SK-N-SH (cell line): Measurements from ENCODE around the gene DLL4. TPM values are rescaled to one million over a fixed set of nuclear protein-coding genes. Genes with fewer than 3 reads are reported as not detected.

Experiments used
- CTCF ChIA-PET: fragments of 300-600, 350-600 bp; formaldehyde crosslinking; extraction: SDS; loops from one replicate; lab custom pipeline; 2021; lab: Yijun Ruan, JAX
- POLR2A ChIA-PET: fragments of 350-600 bp; sonication (Branson Sonifier 250); formaldehyde crosslinking; extraction: SDS; loops from one replicate; lab custom pipeline; 2020; ENCODE audit warnings: antibody characterized with exemption, inconsistent platforms; lab: Yijun Ruan, JAX
- DNase-seq: peaks from one replicate; pipeline ENCODE4 v3.0.0; 2012
- H2AFZ ChIP-seq: fragments of 200-600 bp; sonication (generic); 2 replicates; pipeline ENCODE4 v1.8.1; 2016; ENCODE audit warnings: antibody characterized with exemption, mild to moderate bottlenecking, low read depth
- H3F3A ChIP-seq: fragments of 200-600 bp; sonication (generic); replicated peaks from 2 replicates; pipeline ENCODE3; 2016; ENCODE audit warnings: antibody characterized with exemption, mild to moderate bottlenecking; ENCODE audit not compliant: insufficient read depth
- H3K27ac ChIP-seq, 2 experiments: fragments of 200-500 bp in 1 of 2; fragments of 200-600 bp in 1 of 2; sonication (Bioruptor generic) in 1 of 2; sonication (generic), shearing (Covaris generic) in 1 of 2; 2 replicates each; pipeline versions ENCODE4 v1.5.1 to v1.6.1; 2014 to 2016; ENCODE audit warnings: low read depth in 2 of 2, inconsistent platforms in 1 of 2, low read length in 1 of 2, mild to moderate bottlenecking in 1 of 2, mixed read lengths in 1 of 2
- H3K27me3 ChIP-seq: fragments of 200-600 bp; sonication (generic), shearing (Covaris generic); 2 replicates; pipeline ENCODE4 v1.6.1; 2016; ENCODE audit warnings: mixed run types; ENCODE audit not compliant: insufficient read depth
- H3K36me3 ChIP-seq, 2 experiments: fragments of 200-500 bp in 1 of 2; fragments of 200-600 bp in 1 of 2; sonication (Bioruptor generic) in 1 of 2; sonication (generic) in 1 of 2; replicated peaks in 1 of 2; 2 replicates each; pipeline versions ENCODE3 to v1.5.1; 2014 to 2016; ENCODE audit warnings: low read length in 1 of 2, mild to moderate bottlenecking in 1 of 2; ENCODE audit not compliant: insufficient read depth in 2 of 2, control insufficient read depth in 1 of 2
- H3K4me1 ChIP-seq, 2 experiments: fragments of 200-500 bp in 1 of 2; fragments of 200-600 bp in 1 of 2; sonication (Bioruptor generic) in 1 of 2; sonication (generic), shearing (Covaris generic) in 1 of 2; 2 replicates each; pipeline versions ENCODE4 v1.5.1 to v1.6.1; 2014 to 2016; ENCODE audit warnings: low read depth in 1 of 2, low read length in 1 of 2, mixed run types in 1 of 2; ENCODE audit not compliant: insufficient read depth in 2 of 2, control insufficient read depth in 1 of 2
- H3K4me2 ChIP-seq: fragments of 200-600 bp; sonication (generic), shearing (Covaris generic); 2 replicates; pipeline ENCODE4 v1.6.1; 2017; ENCODE audit warnings: mixed run types
- H3K4me3 ChIP-seq, 2 experiments: fragments of 200-500 bp in 1 of 2; fragments of 200-600 bp in 1 of 2; sonication (Bioruptor generic) in 1 of 2; sonication (generic), shearing (Covaris generic) in 1 of 2; 2 replicates each; pipeline versions ENCODE4 v1.5.1 to v1.8.1; 2014 to 2016; ENCODE audit warnings: low read depth in 2 of 2, inconsistent platforms in 1 of 2, low read length in 1 of 2, mild to moderate bottlenecking in 1 of 2, mixed read lengths in 1 of 2, moderate library complexity in 1 of 2
- H3K79me2 ChIP-seq: fragments of 200-600 bp; sonication (generic); 2 replicates; pipeline ENCODE4 v1.8.1; 2017; ENCODE audit warnings: mild to moderate bottlenecking; ENCODE audit not compliant: insufficient read depth
- H3K9ac ChIP-seq: fragments of 200-600 bp; sonication (generic); 2 replicates; pipeline ENCODE4 v1.6.1; 2017; ENCODE audit warnings: mixed run types
- H3K9me2 ChIP-seq: fragments of 200-600 bp; sonication (generic); 2 replicates; pipeline ENCODE4 v1.6.1; 2017; ENCODE audit warnings: mixed run types
- H3K9me3 ChIP-seq: fragments of 200-600 bp; sonication (generic); 2 replicates; pipeline ENCODE4 v1.6.1; 2017; ENCODE audit warnings: mixed run types, mild to moderate bottlenecking, moderate library complexity
- H4K20me1 ChIP-seq: fragments of 200-600 bp; sonication (generic); 2 replicates; pipeline ENCODE4 v1.6.1; 2017; ENCODE audit warnings: mild to moderate bottlenecking, mixed run types; ENCODE audit not compliant: insufficient read depth
- CHD2 ChIP-seq: fragments of 150-350 bp; IDR thresholded peaks from 2 replicates; pipeline ENCODE4 v1.6.1; 2018; ENCODE audit warnings: low read length; ENCODE audit not compliant: partially characterized antibody
- ELF1 ChIP-seq: IDR thresholded peaks from 2 replicates; pipeline ENCODE4 v1.4.0; 2012
- EP300 ChIP-seq, 2 experiments: IDR thresholded peaks; 2 replicates each; pipeline versions ENCODE4 v1.4.0 to v1.6.1; 2012; ENCODE audit warnings: borderline replicate concordance in 1 of 2, low read depth in 1 of 2, low read length in 1 of 2
- FOSL2 ChIP-seq: IDR thresholded peaks from 2 replicates; pipeline ENCODE4 v1.4.0; 2012; ENCODE audit warnings: low read depth, mild to moderate bottlenecking, moderate library complexity, borderline replicate concordance
- FOXJ3 ChIP-seq: sonication (generic); formaldehyde crosslinking; IDR thresholded peaks from 2 replicates; pipeline ENCODE4 v1.5.1; 2020; ENCODE audit warnings: mild to moderate bottlenecking, missing genetic modification reagents
- IRF3 ChIP-seq: fragments of 150-350 bp; IDR thresholded peaks from 2 replicates; pipeline ENCODE4 v1.6.1; 2016; ENCODE audit warnings: mild to moderate bottlenecking, low read depth, low read length
- MAX ChIP-seq: IDR thresholded peaks from 2 replicates; pipeline ENCODE4 v1.4.0; 2012; ENCODE audit warnings: low read depth
- MEF2A ChIP-seq: IDR thresholded peaks from 2 replicates; pipeline ENCODE4 v1.4.0; 2012; ENCODE audit warnings: low read depth, borderline replicate concordance
- SMC3 ChIP-seq: IDR thresholded peaks from 2 replicates; pipeline ENCODE4 v1.6.1; 2012; ENCODE audit warnings: low read depth, low read length, improper control_type of control experiment
- TAF1 ChIP-seq: IDR thresholded peaks from 2 replicates; pipeline ENCODE4 v1.6.1; 2012; ENCODE audit warnings: low read depth, mild to moderate bottlenecking, low read length, moderate library complexity, borderline replicate concordance
- TCF12 ChIP-seq: IDR thresholded peaks from 2 replicates; pipeline ENCODE4 v1.4.0; 2012
- TEAD4 ChIP-seq: IDR thresholded peaks from 2 replicates; pipeline ENCODE4 v1.4.0; 2012; ENCODE audit warnings: mild to moderate bottlenecking, borderline replicate concordance; ENCODE audit not compliant: insufficient read depth
- USF1 ChIP-seq: IDR thresholded peaks from 2 replicates; pipeline ENCODE4 v1.4.0; 2012; ENCODE audit warnings: low read depth, borderline replicate concordance
- USF2 ChIP-seq: fragments of 150-350 bp; IDR thresholded peaks from 2 replicates; pipeline ENCODE4 v1.6.1; 2017; ENCODE audit warnings: antibody characterized with exemption, low read length, low read depth, borderline replicate concordance
- ZBTB33 ChIP-seq: IDR thresholded peaks from 2 replicates; pipeline ENCODE4 v1.4.0; 2012; ENCODE audit warnings: low read depth, borderline replicate concordance
- WGBS: methylation state at CpG from one replicate; pipeline ENCODE4 v1.1.6; 2017; ENCODE audit warnings: low lambda C conversion rate; 5-methylcytosine and 5-hydroxymethylcytosine counted together
- polyA plus RNA-seq, 3 experiments: library from polyadenylated mRNA; depleted of rRNA; stranded (reverse); fragments of >200 nt; gene quantifications; 2 replicates each; pipeline ENCODE4 v1.2.3, GENCODE V29; 2012

Gene DLL4
- polyA plus RNA-seq, 1 of the 3 experiments (the other 2 are of a cell fraction): 0.03 TPM

- TF ChIP-seq MAX: no peak
- TF ChIP-seq TEAD4: no peak
- no peak for TF ChIP-seq TCF12
Observed at GRCh38 chr15:40940296-40940801, 11.2 kb downstream of the DLL4 start (continued).

GRCh38 chr15:40941068-40941527 lies 12.0 kb downstream of the DLL4 start:
- H2AFZ ChIP-seq: peak overlapping the region; percentile 81; the same call in 1 of the 2 replicates
- peak overlapping the region; percentile 33 to 85; a peak in 3 of 4 replicates for H3K27ac ChIP-seq
- POLR2A ChIA-PET: interaction anchor here (0.9 to 3.4 kb wide), 7 partner anchors 12 to 175 kb away, joined by 3 to 47 read pairs (median 4); partner anchors contain the start of genes CHAC1 and INO80
- no peaks in the 10 kb centered on the region for H4K20me1 ChIP-seq
- no peaks in the 10 kb centered on the region for H3K36me3 ChIP-seq
- no peaks in the 10 kb centered on the region for H3K9me3 ChIP-seq
- peaks cover 16% of the 10 kb centered on the region for H3F3A ChIP-seq
- WGBS: 33% methylated on average over 7 of the region's 7 CpGs
- H3K9me2 ChIP-seq: no peaks in the 10 kb centered on the region
- no peaks in the 10 kb centered on the region for H3K79me2 ChIP-seq
- no peak for DNase-seq
- no peaks in the 10 kb centered on the region for H3K27me3 ChIP-seq
- peaks cover 7 to 26% of the 10 kb centered on the region in 2 experiments; a peak in 2 of 4 replicates for H3K4me1 ChIP-seq
- H3K4me3 ChIP-seq: peak overlapping the region; percentile 46 to 56
- no peak for TF ChIP-seq TAF1
- TF ChIP-seq IRF3: no peak
- TF ChIP-seq MAX: no peak
- TF ChIP-seq SMC3: no peak
- no peak for TF ChIP-seq MEF2A
- TF ChIP-seq FOXJ3 (CRISPR knock-in tag): no peak
- no peak for TF ChIP-seq USF1
- TF ChIP-seq FOSL2: no peak
- no peak for TF ChIP-seq ELF1
- no peak for TF ChIP-seq USF2
- TF ChIP-seq CHD2: no peak
- TF ChIP-seq EP300 (IDR thresholded peaks at IDR 0.05; ENCODE audit: borderline replicate concordance in 1 of 2, low read depth in 1 of 2, low read length in 1 of 2): no peak
- no peak for TF ChIP-seq ZBTB33
- no peak for TF ChIP-seq TCF12
- H3K9ac ChIP-seq: peak overlapping the region; percentile 66; the same call in 1 of the 2 replicates
- peak overlapping the region; percentile 76; the same call in 1 of the 2 replicates for H3K4me2 ChIP-seq
- CTCF ChIA-PET: interaction anchor here (0.6 to 33.6 kb wide), 39 partner anchors 11 to 345 kb away, joined by 3 to 675 read pairs (median 5); partner anchors contain the start of genes CHAC1, DLL4 and VPS18
